Kidney (tissue), 14 donors: Measurements from ENCODE around the gene PYGB. TPM values are rescaled to one million over a fixed set of nuclear protein-coding genes. Genes with fewer than 3 reads are reported as not detected.
A peak's percentile ranks its signal among the peaks of the same experiment; 100 is the strongest.

Source experiments
- DNase-seq, 5 donors: peaks; one replicate each; pipeline ENCODE4 v3.0.0-alpha.2; 2013 to 2020
- FAIRE-seq: peaks from 2 replicates; lab custom pipeline; 2012; peaks lifted over from hg19 to GRCh38; lab: Jason Lieb, UNC
- H3K27ac ChIP-seq, 2 donors: one replicate each; pipeline ENCODE4 v1.7.0; 2013; ENCODE audit warnings: low read depth in 2 of 2, low read length in 2 of 2, inconsistent platforms in 1 of 2
- H3K27me3 ChIP-seq: one replicate; pipeline ENCODE4 v1.7.1; 2013; ENCODE audit warnings: low read length, inconsistent platforms; ENCODE audit not compliant: control insufficient read depth, insufficient read depth
- H3K36me3 ChIP-seq, 3 donors: one replicate each; pipeline versions ENCODE4 v1.7.0 to v1.7.1; 2013; ENCODE audit warnings: low read length in 3 of 3, control low read depth in 1 of 3, inconsistent platforms in 1 of 3; ENCODE audit not compliant: insufficient read depth in 3 of 3, control insufficient read depth in 2 of 3
- H3K4me1 ChIP-seq, 3 donors: one replicate each; pipeline versions ENCODE4 v1.7.0 to v1.7.1; 2013; ENCODE audit warnings: low read length in 3 of 3, inconsistent platforms in 1 of 3, low read depth in 1 of 3; ENCODE audit not compliant: control insufficient read depth in 2 of 3, insufficient read depth in 2 of 3
- H3K4me3 ChIP-seq, 3 donors: one replicate each; pipeline versions ENCODE4 v1.7.0 to v1.8.1; 2013; ENCODE audit warnings: low read length in 3 of 3, control low read depth in 1 of 3, inconsistent platforms in 1 of 3
- H3K9ac ChIP-seq, 3 donors: one replicate each; pipeline versions ENCODE4 v1.7.0 to v1.7.1; 2013; ENCODE audit warnings: low read length in 3 of 3, control low read depth in 1 of 3, inconsistent platforms in 1 of 3
- H3K9me3 ChIP-seq, 3 donors: one replicate each; pipeline versions ENCODE4 v1.7.0 to v1.7.1; 2013; ENCODE audit warnings: low read length in 3 of 3, control low read depth in 1 of 3, inconsistent platforms in 1 of 3; ENCODE audit not compliant: control insufficient read depth in 2 of 3, insufficient read depth in 1 of 3
- intact Hi-C: fragments of 100-400 bp; cut with DNase I; formaldehyde crosslinking; loops from one replicate; pipeline ENCODE4 v1.11.1; 2022
- polyA plus RNA-seq: library from polyadenylated mRNA; stranded (reverse); fragments of 350-450 nt; fragmentation: Illumina TruSeq; extraction: RNeasy Lipid Tissue Mini Kit (QIAGEN cat#74804); gene quantifications from one replicate; pipeline ENCODE4 v1.2.3, GENCODE V29; 2014; ENCODE audit warnings: low read depth, low replicate concordance; ENCODE audit not compliant: insufficient read depth
- total RNA-seq: library from RNA; stranded (reverse); fragmentation: NEBNext Ultra II Directional; extraction: Animal tissue kit (Norgen Biotek cat#: 25700); gene quantifications from one replicate; pipeline ENCODE4 v1.2.1, GENCODE V29; 2021
- TF ChIP-seq, protein P1 (sequence below): IDR thresholded peaks from 3 replicates; pipeline ENCODE4 v1.5.1; 2012; ENCODE audit warnings: mild to moderate bottlenecking, moderate library complexity, borderline replicate concordance; ENCODE audit not compliant: insufficient read depth; ENCODE audit errors: extremely low read depth
- donor health status: control.
- donor health status: control.
- donor health status: control.
- donor health status: control.
- donor health status: control.
- donor health status: DM: yes; HTN: yes; CAD: no.
- donor health status: Normal renal cell carcinoma (clear cell type).

PYGB gene
- total and polyA plus RNA-seq, 2 donors from 2014 or later, result 50.9 to 176 TPM

DNA sequence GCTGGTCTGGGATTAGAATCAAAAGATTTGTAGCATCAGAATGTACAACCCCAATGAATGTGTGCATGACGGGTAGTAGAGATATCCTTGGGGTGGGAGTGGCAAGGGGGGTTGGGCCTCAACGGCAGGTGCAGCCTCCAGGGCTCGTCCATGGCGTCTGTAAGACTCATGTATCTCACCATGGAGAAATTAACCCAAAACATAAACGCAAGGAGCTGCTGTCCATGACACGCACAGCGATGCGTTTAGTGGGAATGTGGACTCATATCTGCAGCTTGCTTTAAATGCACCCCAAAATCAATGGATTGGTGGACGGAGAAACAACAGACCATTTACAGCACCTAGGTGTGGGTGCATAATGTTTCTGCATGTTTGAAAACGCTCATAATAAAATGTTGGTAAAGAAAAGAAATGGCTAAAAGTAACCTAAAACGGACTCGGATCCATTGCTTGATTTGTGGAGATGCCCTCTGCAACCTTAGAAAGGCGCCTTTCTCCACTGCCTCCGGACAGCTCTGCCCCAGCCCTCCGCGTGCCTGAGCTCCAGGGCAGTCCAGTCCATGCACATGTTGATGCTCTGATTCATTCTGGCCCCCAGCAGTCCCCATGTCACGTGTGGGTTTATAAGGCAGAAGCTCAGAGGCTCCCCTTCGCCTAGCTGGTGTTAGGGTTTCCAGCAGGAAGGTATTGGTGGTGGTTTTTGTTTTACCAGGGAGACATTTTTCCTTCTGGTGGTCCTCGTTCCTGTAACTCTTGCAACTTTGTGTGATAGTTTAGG is 24.5 kb downstream of the PYGB start:
- no peak overlapping the region for H3K9ac ChIP-seq
- intact Hi-C loops, result no loop called here
- H3K9me3 ChIP-seq, result no peaks in the 10 kb centered on the region
- H3K4me1 ChIP-seq, result no peaks in the 10 kb centered on the region
- no peak overlapping the region for H3K27ac ChIP-seq
- TF ChIP-seq, protein P1, sequence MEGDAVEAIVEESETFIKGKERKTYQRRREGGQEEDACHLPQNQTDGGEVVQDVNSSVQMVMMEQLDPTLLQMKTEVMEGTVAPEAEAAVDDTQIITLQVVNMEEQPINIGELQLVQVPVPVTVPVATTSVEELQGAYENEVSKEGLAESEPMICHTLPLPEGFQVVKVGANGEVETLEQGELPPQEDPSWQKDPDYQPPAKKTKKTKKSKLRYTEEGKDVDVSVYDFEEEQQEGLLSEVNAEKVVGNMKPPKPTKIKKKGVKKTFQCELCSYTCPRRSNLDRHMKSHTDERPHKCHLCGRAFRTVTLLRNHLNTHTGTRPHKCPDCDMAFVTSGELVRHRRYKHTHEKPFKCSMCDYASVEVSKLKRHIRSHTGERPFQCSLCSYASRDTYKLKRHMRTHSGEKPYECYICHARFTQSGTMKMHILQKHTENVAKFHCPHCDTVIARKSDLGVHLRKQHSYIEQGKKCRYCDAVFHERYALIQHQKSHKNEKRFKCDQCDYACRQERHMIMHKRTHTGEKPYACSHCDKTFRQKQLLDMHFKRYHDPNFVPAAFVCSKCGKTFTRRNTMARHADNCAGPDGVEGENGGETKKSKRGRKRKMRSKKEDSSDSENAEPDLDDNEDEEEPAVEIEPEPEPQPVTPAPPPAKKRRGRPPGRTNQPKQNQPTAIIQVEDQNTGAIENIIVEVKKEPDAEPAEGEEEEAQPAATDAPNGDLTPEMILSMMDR, result no peak
- FAIRE-seq (no peak), DNase-seq (no peak)
- H3K36me3 ChIP-seq, result peaks cover 0 to 24% (median 12%) of the 10 kb centered on the region in 3 donors
- H3K4me3 ChIP-seq, result no peak overlapping the region
- H3K27me3 ChIP-seq, result no peaks in the 10 kb centered on the region

DNA sequence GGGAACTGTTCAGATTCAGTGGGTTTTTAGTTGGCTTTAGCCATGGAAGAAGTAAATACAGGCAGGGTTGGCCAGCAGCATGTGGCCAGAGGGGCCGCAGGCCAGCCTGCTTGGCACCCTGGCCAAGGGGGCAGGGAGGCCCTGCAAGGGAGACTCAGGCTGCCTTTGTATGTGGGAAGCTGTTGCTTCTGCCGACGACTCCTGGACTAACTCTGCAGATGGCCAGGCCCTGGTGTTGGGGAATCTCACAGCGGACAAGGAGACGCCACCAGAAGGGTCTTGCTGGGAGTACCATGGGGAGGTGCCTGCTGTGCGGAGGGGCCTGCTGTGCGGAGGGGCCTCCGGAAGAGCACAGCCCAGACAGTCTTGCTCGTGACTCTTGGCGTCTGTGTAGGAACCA is 25.2 kb downstream of the PYGB start:
- H3K4me1 ChIP-seq, result no peaks in the 10 kb centered on the region
- intact Hi-C loops, result no loop called here
- no peak overlapping the region for H3K4me3 ChIP-seq
- H3K9ac ChIP-seq, result no peak overlapping the region
- TF ChIP-seq, protein P1, result no peak
- FAIRE-seq, result no peak
- H3K36me3 ChIP-seq, result peaks cover 0 to 29% (median 15%) of the 10 kb centered on the region in 3 donors
- no peaks in the 10 kb centered on the region for H3K27me3 ChIP-seq
- H3K9me3 ChIP-seq, result no peaks in the 10 kb centered on the region
- no peak overlapping the region for H3K27ac ChIP-seq
- DNase-seq, result peak in 1 of 5 donors; percentile 26

DNA sequence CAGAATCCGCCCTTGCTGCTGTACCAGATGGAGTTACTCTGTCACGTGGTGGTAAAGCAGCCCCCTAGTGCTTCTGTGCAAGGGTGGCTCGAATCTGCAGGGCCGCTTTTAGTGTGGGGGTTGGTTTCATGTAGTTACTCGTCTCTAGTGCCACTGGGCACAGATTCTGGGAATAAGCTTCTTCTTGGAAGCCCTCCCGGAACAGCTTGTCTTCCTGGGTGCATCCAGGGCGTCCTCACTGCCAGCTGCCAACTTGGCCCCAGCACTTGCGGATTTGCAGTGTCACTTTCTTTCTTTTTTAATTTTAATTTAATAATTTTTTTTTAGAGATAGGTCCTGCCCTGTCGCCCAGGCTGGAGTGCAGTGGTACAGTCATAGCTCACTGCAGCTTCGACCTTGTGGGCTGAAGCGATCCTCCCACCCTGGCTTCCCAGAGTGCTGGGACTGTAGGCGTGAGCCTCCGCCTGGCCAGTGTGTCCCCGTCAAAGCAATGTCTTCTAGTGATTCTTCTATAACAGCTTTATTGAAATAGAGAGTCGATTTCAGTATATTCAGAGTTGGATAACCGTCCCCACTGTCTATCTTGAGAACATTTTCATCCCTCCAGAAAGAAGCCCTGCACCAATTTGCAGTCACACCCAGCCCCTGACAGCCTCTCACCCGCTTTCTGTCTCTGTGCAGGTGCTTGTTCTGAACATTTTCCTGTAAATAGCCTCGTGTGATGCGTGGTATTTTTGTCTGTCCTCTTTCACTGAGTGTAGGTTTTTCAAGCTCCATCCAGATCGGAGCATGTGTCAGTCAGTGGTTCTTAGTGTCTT is 25.9 kb downstream of the PYGB start:
- intact Hi-C loops, result no loop called here
- H3K36me3 ChIP-seq, result peaks cover 0 to 36% (median 15%) of the 10 kb centered on the region in 3 donors
- H3K27ac ChIP-seq, result no peak overlapping the region

More for the DNA sequence above, 25.9 kb downstream of the PYGB start:
- TF ChIP-seq, protein P1, result no peak
- Histone ChIP-seq H3K9me3 (no peaks in the 10 kb centered on the region), H3K4me1 (no peaks in the 10 kb centered on the region), H3K4me3 (no peak overlapping the region), H3K9ac (no peak overlapping the region), H3K27me3 (no peaks in the 10 kb centered on the region)
- DNase-seq (no peak), FAIRE-seq (no peak)
